HepG2 (cell line): ENCODE measurements around the gene NOL4L. TPM values are rescaled to one million over a fixed set of nuclear protein-coding genes. Genes with fewer than 3 reads are reported as not detected.

Source experiments
- EP300 ChIP-seq, 3 experiments: sonication (generic) in 1 of 3; formaldehyde crosslinking in 1 of 3; IDR thresholded peaks; 2 replicates each; pipeline versions ENCODE4 v1.5.1 to v1.6.1; 2011 to 2020; ENCODE audit warnings: low read depth in 2 of 3, low read length in 2 of 3, borderline replicate concordance in 1 of 3, improper control_type of control experiment in 1 of 3, mild to moderate bottlenecking in 1 of 3, missing genetic modification reagents in 1 of 3, moderate library complexity in 1 of 3
- FOXO1 ChIP-seq: sonication (generic); formaldehyde crosslinking; IDR thresholded peaks from 2 replicates; pipeline ENCODE4 v1.4.0; 2020; ENCODE audit warnings: missing genetic modification reagents
- FOXP1 ChIP-seq, 2 experiments: fragments of 450-650 bp in 1 of 2; IDR thresholded peaks; 2 replicates each; pipeline ENCODE4 v1.6.1; 2017 to 2018; ENCODE audit warnings: antibody characterized with exemption in 1 of 2
- GPN1 ChIP-seq: sonication (generic); formaldehyde crosslinking; IDR thresholded peaks from 2 replicates; pipeline ENCODE4 v1.5.1; 2020; ENCODE audit warnings: missing genetic modification reagents, borderline replicate concordance
- KAT7 ChIP-seq: IDR thresholded peaks from 2 replicates; pipeline ENCODE4 v1.6.1; 2018; ENCODE audit warnings: borderline replicate concordance, missing compliant biosample characterization
- KLF9 ChIP-seq: IDR thresholded peaks from 2 replicates; pipeline ENCODE4 v1.6.1; 2016; ENCODE audit warnings: low read depth
- MIXL1 ChIP-seq: IDR thresholded peaks from 2 replicates; pipeline ENCODE4 v1.6.1; 2016
- NONO ChIP-seq, 2 experiments: fragments of 450-650 bp in 1 of 2; sonication (generic) in 1 of 2; formaldehyde crosslinking in 1 of 2; IDR thresholded peaks in 1 of 2; conservative IDR thresholded peaks in 1 of 2; 2 replicates each; pipeline versions ENCODE4 v1.6.1 to v1.8.0; 2017 to 2022; ENCODE audit warnings: mild to moderate bottlenecking in 1 of 2, missing genetic modification reagents in 1 of 2, moderate library complexity in 1 of 2
- NR0B2 ChIP-seq: sonication (generic); formaldehyde crosslinking; IDR thresholded peaks from 2 replicates; pipeline ENCODE4 v1.4.0; 2020; ENCODE audit warnings: mild to moderate bottlenecking, missing genetic modification reagents
- NR1H2 ChIP-seq: sonication (generic); formaldehyde crosslinking; IDR thresholded peaks from 2 replicates; pipeline ENCODE4 v1.8.1; 2022; ENCODE audit warnings: low read depth, missing genetic modification reagents, borderline replicate concordance
- PCBP1 ChIP-seq: fragments of 200-400 bp; formaldehyde crosslinking; IDR thresholded peaks from 2 replicates; pipeline ENCODE4 v1.6.1; 2017; ENCODE audit warnings: mild to moderate bottlenecking, low read depth, low read length, borderline replicate concordance
- RAD51 ChIP-seq: fragments of 450-650 bp; IDR thresholded peaks from 2 replicates; pipeline ENCODE4 v1.6.1; 2016; ENCODE audit warnings: borderline replicate concordance
- RERE ChIP-seq: IDR thresholded peaks from 2 replicates; pipeline ENCODE4 v1.6.1; 2016; ENCODE audit warnings: low read depth, missing genetic modification reagents, missing compliant biosample characterization
- SETDB1 ChIP-seq: sonication (generic); formaldehyde crosslinking; IDR thresholded peaks from 2 replicates; pipeline ENCODE4 v1.5.1; 2020; ENCODE audit warnings: missing genetic modification reagents, mild to moderate bottlenecking, borderline replicate concordance
- U2AF1 ChIP-seq: fragments of 200-400 bp; formaldehyde crosslinking; optimal IDR thresholded peaks from 2 replicates; pipeline ENCODE3; 2017; ENCODE audit warnings: mild to moderate bottlenecking, low read depth, low read length
- ZBTB3 ChIP-seq: sonication (generic); formaldehyde crosslinking; IDR thresholded peaks from 2 replicates; pipeline ENCODE4 v1.4.0; 2020; ENCODE audit warnings: low read depth, mild to moderate bottlenecking, moderate library complexity, missing genetic modification reagents, borderline replicate concordance
- ZNF660 ChIP-seq: sonication (generic); formaldehyde crosslinking; IDR thresholded peaks from 2 replicates; pipeline ENCODE4 v1.5.1; 2020; ENCODE audit warnings: mild to moderate bottlenecking, low read depth, missing genetic modification reagents, borderline replicate concordance
- ZNF782 ChIP-seq: sonication (generic); formaldehyde crosslinking; IDR thresholded peaks from 2 replicates; pipeline ENCODE4 v1.4.0; 2020; ENCODE audit warnings: missing genetic modification reagents, mild to moderate bottlenecking, borderline replicate concordance
- polyA plus RNA-seq, 8 experiments: library from polyadenylated mRNA; depleted of rRNA in 3 of 8; stranded (reverse) in 7 of 8; unstranded in 1 of 8; fragments of >200 nt; fragmentation: Illumina TruSeq in 4 of 8; extraction: Trizol in 4 of 8; gene quantifications; 2 replicates each; pipeline versions ENCODE4 v1.2.1 to v1.2.3, GENCODE V29; 2011 to 2016; ENCODE audit warnings: low read depth in 4 of 8, missing spikeins in 1 of 8, mixed read lengths in 1 of 8; ENCODE audit not compliant: insufficient read depth in 1 of 8
- total RNA-seq, 5 experiments: library from RNA; depleted of rRNA; stranded (reverse); fragments of >200 nt; fragmentation: Illumina TruSeq; extraction: Trizol; gene quantifications; 2 replicates each; pipeline ENCODE4 v1.2.3, GENCODE V29; 2016; ENCODE audit warnings: low read depth in 1 of 5
- TF ChIP-seq, protein P1 (sequence below): sonication (generic); formaldehyde crosslinking; IDR thresholded peaks from 2 replicates; pipeline ENCODE4 v1.4.0; 2020; ENCODE audit warnings: missing genetic modification reagents

NOL4L gene
- total and polyA plus RNA-seq, 2 of the 13 experiments (the other 11 are each of a cell fraction or from before 2014, with no cell fraction given): 16.6 to 35.4 TPM

DNA sequence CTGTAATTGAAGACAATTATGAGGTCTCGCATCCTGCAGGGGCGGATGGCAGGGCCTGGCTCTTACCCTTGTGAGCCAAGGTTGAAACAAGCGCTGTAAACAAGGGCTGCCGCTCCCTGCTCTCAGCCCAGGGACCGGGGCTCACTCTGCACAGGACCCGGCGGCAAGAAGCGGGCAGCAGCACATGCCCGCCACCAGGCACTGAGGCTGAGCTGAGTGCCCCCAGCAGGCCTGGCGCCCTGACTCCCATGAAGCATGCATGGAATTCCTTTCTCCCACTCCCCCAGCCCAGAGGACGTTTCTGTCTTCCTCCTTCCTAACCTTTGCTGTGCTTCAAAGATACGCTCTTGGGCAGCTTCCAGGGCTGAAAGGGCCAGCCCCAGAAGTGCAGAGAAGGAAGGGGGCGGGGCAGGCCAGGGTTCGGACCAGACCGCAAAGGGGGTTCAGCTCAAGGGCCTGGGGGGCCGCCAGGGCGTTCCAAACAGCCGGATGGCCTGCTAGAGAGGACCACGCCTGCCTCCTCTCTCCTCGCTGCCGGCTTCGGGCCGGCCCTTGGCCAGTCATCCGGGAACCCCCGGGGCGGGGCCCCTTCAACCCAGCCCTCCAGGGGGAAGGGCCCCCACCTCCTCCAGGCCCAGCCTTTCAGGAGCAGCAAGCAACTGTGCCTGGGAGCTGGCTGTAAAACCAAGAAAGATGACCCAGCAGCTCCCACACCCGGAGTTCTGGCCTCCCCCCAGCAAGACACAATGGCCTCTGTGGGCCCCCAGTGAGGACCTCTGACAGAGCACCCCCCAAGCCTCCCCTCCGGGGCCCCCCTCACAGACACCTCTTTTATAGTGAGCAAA is 109.9 kb downstream of the NOL4L start (continued):
- TF ChIP-seq RERE (CRISPR knock-in tag): no peak
- TF ChIP-seq FOXO1 (CRISPR knock-in tag): peak; percentile 57
- peak; percentile 45 for TF ChIP-seq U2AF1
- TF ChIP-seq SETDB1 (CRISPR knock-in tag): 0 out of 2 replicates have a peak, but pooled peaks have one; percentile 58
- TF ChIP-seq RAD51: no peak
- peak; percentile 24; the same call in 1 of the 2 replicates for TF ChIP-seq ZBTB3
- peak; percentile 32; the same call in 1 of the 2 replicates for TF ChIP-seq KAT7
- no peak; the same call in 1 of the 2 replicates for TF ChIP-seq PCBP1
- no peak for TF ChIP-seq FOXP1 (IDR thresholded peaks at IDR 0.05)
- TF ChIP-seq FOXP1 (CRISPR knock-in tag; IDR thresholded peaks at IDR 0.05): no peak; the same call in 1 of the 2 replicates
- peak; percentile 93 for TF ChIP-seq ZNF782 (CRISPR knock-in tag)
- TF ChIP-seq GPN1 (CRISPR knock-in tag): no peak
- TF ChIP-seq KLF9 (CRISPR knock-in tag): no peak
- no peak; the same call in 1 of the 2 replicates for TF ChIP-seq ZNF660 (CRISPR knock-in tag)
- no peak for TF ChIP-seq MIXL1 (CRISPR knock-in tag)
- peak in 1 of 2 experiments; percentile 31; a peak in 2 of 4 replicates for TF ChIP-seq EP300 (IDR thresholded peaks at IDR 0.05; ENCODE audit: low read depth in 2 of 2, low read length in 2 of 2)
- TF ChIP-seq EP300 (CRISPR knock-in tag; IDR thresholded peaks at IDR 0.05; ENCODE audit: borderline replicate concordance): peak; percentile 62; the same call in 1 of the 2 replicates
- TF ChIP-seq, protein P1, sequence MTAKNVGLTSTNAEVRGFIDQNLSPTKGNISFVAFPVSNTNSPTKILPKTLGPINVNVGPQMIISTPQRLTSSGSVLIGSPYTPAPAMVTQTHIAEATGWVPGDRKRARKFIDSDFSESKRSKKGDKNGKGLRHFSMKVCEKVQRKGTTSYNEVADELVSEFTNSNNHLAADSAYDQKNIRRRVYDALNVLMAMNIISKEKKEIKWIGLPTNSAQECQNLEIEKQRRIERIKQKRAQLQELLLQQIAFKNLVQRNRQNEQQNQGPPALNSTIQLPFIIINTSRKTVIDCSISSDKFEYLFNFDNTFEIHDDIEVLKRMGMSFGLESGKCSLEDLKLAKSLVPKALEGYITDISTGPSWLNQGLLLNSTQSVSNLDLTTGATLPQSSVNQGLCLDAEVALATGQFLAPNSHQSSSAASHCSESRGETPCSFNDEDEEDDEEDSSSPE (CRISPR knock-in tag): 0 out of 2 replicates have a peak, but pooled peaks have one; percentile 29
- peak; percentile 73; the same call in 1 of the 2 replicates for TF ChIP-seq NR1H2 (CRISPR knock-in tag)
- TF ChIP-seq NONO (IDR thresholded peaks at IDR 0.05): no peak
- TF ChIP-seq NONO (CRISPR knock-in tag; conservative IDR thresholded peaks at IDR 0.05): peak; percentile 91
- TF ChIP-seq NR0B2: peak; percentile 85; the same call in 1 of the 2 replicates
